TTC549 (cell line): Measurements from ENCODE around the gene HSBP1L1.

ENCODE experiments used
- FAIRE-seq: peaks from 2 replicates; lab custom pipeline; 2012; peaks lifted over from hg19 to GRCh38; lab: Jason Lieb, UNC

Gene HSBP1L1

DNA sequence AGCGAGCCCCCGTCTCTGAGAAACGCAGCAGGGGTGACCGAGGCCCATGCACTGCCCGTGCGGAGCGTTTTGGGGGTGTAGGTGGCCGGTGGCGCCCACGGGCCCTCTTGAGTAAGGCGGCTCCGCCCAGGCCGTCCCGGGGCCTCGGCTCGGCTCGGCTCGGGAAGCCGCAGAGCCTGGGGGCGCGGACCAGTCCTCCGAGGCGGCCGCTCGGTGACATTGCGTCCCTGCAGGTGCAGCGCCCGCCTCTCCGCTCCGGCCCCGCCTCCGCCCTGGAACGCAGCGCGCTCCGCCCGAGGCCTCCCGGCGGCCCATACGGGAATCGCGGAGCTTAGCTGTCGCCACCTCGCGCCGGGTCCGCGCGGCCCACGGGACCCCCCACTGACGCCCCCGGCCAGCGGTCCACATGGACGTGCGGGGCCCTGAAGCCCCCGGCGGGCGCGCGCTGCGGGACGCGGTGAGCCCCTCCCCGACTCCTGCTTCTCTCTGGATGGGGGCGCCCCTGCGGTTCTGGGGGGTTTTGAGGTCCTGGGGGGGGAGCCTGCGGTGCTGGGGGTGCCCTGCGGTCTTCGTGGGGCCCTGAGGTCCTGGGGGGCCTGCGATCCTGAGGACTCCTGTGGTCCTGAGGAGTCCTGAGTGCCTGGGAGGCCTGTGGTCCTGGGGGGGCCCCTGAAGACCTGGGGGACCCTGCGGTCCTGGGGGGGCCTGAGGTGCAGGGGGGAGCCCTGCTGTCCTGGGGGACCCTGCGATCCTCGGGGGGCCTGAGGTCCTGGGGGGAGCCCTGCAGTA is at the start of gene HSBP1L1:
Gene HSBP1L1, plus strand, starts transcription at position 314 of the 789 bp plus-strand sequence. Its CDS starts 93 bp downstream, at position 407.
- no peak for FAIRE-seq

- no peak for FAIRE-seq
Observed at GRCh38 chr18:79915161-79916127, 49.0 kb upstream of the HSBP1L1 start.

- no peak for FAIRE-seq
Observed at GRCh38 chr18:79916128-79916494, 48.3 kb upstream of the HSBP1L1 start.

GRCh38 chr18:79916546-79917168 is 47.8 kb upstream of the HSBP1L1 start:
- no peak for FAIRE-seq

- no peak for FAIRE-seq
Observed at GRCh38 chr18:79917169-79917852, 47.1 kb upstream of the HSBP1L1 start.

DNA sequence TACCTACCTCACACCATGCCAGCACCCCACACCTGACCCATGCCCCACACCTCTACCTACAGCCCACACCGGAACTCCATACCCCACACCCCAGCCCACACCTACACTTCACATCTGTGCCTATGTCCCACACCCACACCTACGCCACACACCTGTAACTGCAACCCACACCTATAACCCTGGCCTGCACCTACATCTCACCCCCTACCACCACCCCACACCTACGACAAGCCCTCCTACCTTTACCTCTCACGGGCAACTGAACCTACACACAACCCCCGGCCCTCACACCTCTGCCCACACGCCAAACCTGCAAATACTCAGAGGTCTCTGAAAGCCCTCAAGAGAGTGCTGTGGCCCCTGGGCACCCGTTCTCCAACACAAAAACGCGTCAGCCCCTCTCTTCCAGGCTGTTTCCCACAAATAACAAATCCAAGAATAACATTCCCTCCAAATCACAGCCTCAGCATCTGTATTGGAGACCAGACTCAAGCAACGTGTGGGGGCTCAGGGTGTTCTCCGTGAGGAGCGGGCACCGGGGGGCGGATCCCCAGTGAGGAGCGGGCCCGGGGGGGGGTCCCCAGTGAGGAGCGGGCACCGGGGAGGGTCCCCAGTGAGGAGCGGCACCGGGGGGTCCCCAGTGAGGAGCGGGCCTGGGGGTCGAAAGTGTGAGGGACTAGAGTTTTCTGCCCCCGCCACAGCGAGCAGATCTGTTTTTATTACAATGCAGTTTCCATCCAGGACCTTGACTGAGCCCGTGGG is 46.4 kb upstream of the HSBP1L1 start:
- FAIRE-seq, result no peak

DNA sequence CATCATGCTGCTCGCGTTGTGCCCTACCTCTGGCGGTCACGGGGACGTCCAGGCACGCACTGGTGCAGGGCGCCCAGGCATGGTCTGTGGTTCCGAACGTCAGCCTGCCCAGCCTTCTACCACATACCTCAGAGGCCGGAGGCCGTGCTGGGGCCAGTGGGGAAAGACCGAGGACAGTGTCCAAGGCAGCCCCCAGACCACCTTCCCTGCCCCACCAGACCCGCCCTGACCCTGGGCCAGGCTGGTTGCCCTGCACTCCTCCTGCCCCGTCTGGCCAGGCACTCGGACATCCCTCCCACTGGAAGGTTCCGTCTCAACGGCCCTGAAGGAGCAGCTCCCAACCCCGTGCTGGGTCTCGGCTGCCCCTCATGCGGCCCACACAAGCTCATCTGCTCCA is 45.8 kb upstream of the HSBP1L1 start:
- no peak for FAIRE-seq

GRCh38 chr18:79919089-79919488 is 45.4 kb upstream of the HSBP1L1 start:
- FAIRE-seq, result no peak

GRCh38 chr18:79921984-79922965 is 42.2 kb upstream of the HSBP1L1 start:
- no peak for FAIRE-seq

DNA sequence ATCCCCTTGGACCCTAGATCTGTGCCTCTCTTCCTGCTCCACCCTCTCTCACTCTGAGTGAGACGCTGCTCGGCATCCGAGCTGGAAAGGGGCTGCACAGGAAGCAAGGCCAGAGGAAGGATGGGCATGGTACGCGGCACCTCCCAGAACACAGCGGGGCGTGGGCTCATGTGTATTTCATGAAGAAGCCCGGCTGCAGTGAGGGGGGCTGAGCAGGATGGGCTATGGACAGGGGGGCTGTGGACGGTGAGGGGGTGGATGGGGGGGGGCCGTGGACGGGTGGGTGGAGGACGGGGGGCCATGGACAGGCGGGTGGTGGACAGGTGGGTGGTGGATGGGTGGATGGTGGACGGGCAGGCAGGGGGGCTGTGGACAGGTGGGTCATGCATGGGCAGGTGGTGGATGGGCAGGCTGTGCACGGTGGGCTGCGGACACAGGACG is 41.5 kb upstream of the HSBP1L1 start:
- no peak for FAIRE-seq

DNA sequence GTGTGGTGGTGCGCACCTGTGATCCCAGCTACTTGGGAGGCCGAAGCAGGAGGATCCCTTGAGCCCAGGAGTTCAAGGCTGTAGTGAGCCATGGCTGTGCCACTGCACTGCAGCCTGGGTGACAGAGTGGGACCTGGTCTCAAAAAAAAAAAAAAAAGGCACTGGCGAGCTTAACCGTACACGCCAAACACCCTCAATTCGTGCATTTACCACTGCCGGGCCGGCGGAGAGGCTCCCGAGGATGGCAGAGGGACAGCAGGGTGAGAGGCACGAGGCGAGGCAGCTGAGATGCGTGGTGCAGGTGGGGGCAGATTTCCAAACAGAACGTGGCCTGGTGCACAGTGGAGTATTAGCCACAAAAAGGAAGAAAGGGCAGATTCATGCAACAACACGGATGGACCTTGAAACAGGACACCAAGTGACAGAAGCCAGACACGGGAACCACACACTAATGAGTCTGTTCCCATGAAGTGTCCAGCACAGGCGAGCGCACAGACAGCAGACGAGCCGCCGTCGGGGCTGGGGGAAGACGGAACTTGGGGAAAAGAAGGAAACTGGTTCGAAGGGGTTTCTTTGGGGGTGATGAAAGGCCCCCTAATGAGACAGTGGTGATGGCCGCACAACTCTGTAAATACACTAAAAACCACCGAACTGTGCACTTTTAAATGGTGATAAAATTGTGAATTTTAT is 40.4 kb upstream of the HSBP1L1 start:
- FAIRE-seq, result no peak

DNA sequence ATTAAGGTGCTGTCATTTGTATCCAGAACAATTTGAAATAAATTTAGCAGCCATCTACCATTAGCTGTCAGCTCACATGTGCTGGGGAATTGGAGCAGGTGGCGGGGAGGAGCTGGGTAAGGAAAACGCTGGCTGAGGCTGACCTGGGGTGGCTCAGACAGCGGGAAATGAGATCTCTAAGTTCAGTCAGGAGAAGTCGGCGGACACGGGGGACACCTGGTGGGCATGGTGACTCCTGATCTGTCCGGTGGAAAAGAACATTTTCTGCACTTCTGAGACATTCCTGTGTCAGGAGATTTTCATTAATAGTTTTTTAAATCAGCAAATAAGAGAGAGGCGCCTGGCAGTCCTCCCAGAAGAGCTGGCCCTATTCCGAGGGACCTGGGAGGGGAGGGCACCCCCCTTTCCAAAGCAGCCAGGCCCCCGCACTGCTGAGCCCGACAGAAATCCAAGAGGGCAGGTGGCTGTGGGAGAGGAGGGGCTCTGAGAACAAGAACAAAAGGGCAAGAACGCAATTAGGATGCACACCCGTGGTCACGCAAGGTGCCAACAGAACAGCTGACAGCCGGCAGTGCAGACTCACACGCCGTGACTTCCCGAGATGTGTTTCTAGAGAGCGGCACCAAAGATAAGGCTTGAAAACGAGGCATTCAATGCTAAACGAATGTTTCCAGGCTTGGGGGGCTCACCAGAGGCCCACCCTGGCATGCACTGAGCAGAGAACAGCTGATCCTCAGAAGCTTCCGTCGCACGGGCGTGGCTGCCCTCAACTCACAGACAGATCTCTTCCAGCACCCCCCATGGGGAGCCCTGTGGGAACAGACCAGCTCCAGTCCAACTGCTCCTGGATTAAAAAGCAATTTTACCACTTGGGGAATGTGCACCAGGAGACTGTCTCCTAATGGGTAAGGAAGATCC is 39.4 kb upstream of the HSBP1L1 start:
- FAIRE-seq, result no peak

- no peak for FAIRE-seq
Observed at GRCh38 chr18:79926306-79926705, 38.1 kb upstream of the HSBP1L1 start.

DNA sequence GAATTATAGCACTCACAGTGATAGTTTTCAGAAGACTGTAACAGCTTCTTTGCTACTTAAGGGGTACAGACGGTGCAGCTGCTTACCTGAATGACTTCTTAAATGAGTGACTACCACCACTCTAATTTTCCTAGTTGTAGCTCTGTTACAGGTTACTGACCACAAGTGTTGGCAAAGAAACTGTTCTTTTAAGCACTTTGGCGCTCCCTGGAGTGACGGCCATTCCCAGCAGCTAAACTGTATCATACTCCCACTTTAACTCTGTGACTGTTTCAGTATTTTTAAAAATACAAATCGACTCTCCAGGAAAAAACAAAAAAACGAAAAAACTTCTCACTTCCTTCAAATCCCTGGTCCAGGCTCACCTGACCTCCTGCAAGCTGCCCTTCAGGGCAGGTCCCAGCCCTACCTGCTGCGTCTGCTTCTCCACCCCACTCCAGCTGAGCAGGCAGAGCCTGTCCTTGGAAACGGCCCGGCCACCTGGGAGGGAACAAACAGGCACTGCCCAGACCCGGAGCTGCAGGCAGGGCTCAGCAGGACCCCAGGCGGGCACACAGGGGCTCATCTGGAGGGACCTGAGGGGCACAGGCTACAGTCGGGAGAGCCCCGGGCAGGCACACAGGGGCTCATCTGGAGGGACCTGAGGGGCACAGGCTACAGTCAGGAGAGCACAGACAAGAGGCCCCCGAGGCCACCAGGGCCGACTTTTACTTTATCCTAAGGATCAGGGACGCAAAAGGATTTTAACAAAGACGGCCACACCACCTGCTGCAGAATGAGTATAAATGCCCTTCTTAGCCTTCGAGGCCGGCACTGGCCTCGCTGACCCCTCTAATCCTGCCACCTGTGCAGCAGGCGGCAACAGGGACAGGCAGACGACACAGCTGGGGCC is 37.5 kb upstream of the HSBP1L1 start:
- no peak for FAIRE-seq

DNA sequence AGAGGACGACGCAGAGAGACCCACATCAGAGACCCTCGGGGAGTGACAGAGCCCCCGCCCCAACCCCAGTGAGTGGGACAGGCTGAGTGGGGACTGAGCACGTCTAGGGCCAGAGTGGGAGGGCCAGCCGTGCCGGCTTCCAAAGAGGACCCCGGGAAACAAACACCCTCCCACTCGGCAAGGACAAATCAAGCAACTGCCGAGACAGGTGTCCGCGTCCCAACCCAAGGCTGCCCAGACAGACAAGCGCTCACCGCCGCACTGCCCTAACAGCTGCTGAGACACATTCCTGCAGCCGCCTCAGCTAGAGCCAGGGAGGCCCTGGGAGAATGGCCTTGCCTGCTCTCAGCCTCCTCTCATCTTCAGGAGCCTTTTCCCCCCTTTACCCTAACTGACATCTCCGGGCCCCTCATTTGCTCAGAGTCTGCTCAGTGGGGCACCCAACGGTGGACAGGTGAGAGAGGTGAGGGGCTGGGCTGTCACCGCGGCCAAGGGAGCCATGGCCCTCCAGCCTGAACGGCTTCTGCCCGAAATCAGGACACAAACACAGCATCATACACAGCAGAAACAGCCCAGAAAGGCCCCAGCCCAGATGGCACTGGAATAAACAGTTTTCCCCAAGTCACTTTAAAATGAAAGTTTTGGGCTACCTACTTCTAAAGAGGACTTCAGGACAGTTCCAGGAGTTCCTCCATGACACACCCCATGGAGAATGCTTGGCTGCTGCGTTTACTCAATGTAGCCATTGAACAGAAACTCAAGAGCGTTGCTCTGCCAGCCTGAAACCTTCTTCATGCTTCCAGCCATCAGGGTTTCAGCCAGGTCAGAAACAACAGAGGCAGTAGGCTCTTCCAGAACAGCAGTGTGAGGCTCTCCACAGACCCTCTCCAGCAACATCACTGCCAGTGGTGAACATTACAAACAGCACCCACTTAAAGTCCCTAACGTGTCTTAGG is 36.6 kb upstream of the HSBP1L1 start:
- no peak for FAIRE-seq

- FAIRE-seq, result no peak
Observed at GRCh38 chr18:79928563-79928960, 35.9 kb upstream of the HSBP1L1 start.
